T47D (cell line): Measurements from ENCODE around the gene IARS1.

Experiments used
- DNase-seq, 2 experiments: peaks; one replicate each; pipeline versions ENCODE4 v3.0.0 to v3.0.0-alpha.2; 2011 to 2012; ENCODE audit warnings: low read depth in 1 of 2, low spot score in 1 of 2
- JUND ChIP-seq: IDR thresholded peaks from 2 replicates; pipeline ENCODE4 v1.6.1; 2012; ENCODE audit warnings: low read depth
- in situ Hi-C: cut with HindIII; loops from 2 replicates; pipeline ENCODE4 v1.10.0; 2016; ENCODE audit warnings: low sequenced_read_pairs, low pct_unique_long_range_greater_than_20kb

IARS1 gene

GRCh38 chr9:92293452-92294296 is at the start of gene IARS1:
Gene IARS1 (minus strand): TSS chr9:92293697. CDS start chr9:92289419, 4,278 bp downstream.
- no peak for TF ChIP-seq JUND
- in situ Hi-C loops = no loop called here
- peak; percentile 84 to 97 for DNase-seq

GRCh38 chr9:92342825-92343488 is 49.5 kb upstream of the IARS1 start:
- in situ Hi-C loops = no loop called here
- TF ChIP-seq JUND = no peak
- DNase-seq = no peak

- in situ Hi-C loops = no loop called here
- TF ChIP-seq JUND = no peak
- DNase-seq = no peak
Measured at GRCh38 chr9:92341578-92341977, 48.1 kb upstream of the IARS1 start.

GRCh38 chr9:92333282-92333634 is 39.8 kb upstream of the IARS1 start:
- TF ChIP-seq JUND = no peak
- no peak for DNase-seq
- in situ Hi-C loops = no loop called here

GRCh38 chr9:92332577-92333281 is 39.2 kb upstream of the IARS1 start:
- peak in 1 of 2 experiments; percentile 4 for DNase-seq
- TF ChIP-seq JUND = no peak
- in situ Hi-C loops = no loop called here

- TF ChIP-seq JUND = no peak
- in situ Hi-C loops = no loop called here
- peak; percentile 26 to 62 for DNase-seq
Measured at GRCh38 chr9:92328225-92328624, 34.7 kb upstream of the IARS1 start.

- no peak for TF ChIP-seq JUND
- no peak for DNase-seq
- in situ Hi-C loops = no loop called here
Measured at GRCh38 chr9:92327283-92327850, 33.9 kb upstream of the IARS1 start.

- in situ Hi-C loops = no loop called here
- DNase-seq = no peak
- TF ChIP-seq JUND = no peak
Measured at GRCh38 chr9:92325991-92326500, 32.5 kb upstream of the IARS1 start.

- no peak for TF ChIP-seq JUND
- DNase-seq = peak; percentile 63 to 90
- in situ Hi-C loops = no loop called here
Measured at GRCh38 chr9:92325269-92325990, 31.9 kb upstream of the IARS1 start, which contains the start of the genes CENPP and NOL8. Gene CENPP (plus strand): TSS chr9:92325953. Gene NOL8 (minus strand): TSS chr9:92325350. CDS start chr9:92324161, 1,189 bp downstream.

- no peak for DNase-seq
- no peak for TF ChIP-seq JUND
- in situ Hi-C loops = no loop called here
Measured at GRCh38 chr9:92324889-92325268, 31.4 kb upstream of the IARS1 start.

- no peak for TF ChIP-seq JUND
- in situ Hi-C loops = no loop called here
- DNase-seq = no peak
Measured at GRCh38 chr9:92324431-92324830, 30.9 kb upstream of the IARS1 start.

GRCh38 chr9:92315456-92315855 is 22.0 kb upstream of the IARS1 start:
- DNase-seq = no peak
- no peak for TF ChIP-seq JUND
- in situ Hi-C loops = no loop called here
